Measurements from ENCODE around the gene LRRC4C.

- no peak for TF ChIP-seq CTCF (IDR thresholded peaks at IDR 0.05)
- TF ChIP-seq POLR2A (IDR thresholded peaks at IDR 0.05): no peak
These were observed 340.0 kb downstream of the LRRC4C start for GRCh38 chr11:41119484-41119883.
